Measurements from ENCODE around the gene OR2B6.
A peak's percentile ranks its signal among the peaks of the same experiment; 100 is the strongest.

OR2B6 gene

DNA sequence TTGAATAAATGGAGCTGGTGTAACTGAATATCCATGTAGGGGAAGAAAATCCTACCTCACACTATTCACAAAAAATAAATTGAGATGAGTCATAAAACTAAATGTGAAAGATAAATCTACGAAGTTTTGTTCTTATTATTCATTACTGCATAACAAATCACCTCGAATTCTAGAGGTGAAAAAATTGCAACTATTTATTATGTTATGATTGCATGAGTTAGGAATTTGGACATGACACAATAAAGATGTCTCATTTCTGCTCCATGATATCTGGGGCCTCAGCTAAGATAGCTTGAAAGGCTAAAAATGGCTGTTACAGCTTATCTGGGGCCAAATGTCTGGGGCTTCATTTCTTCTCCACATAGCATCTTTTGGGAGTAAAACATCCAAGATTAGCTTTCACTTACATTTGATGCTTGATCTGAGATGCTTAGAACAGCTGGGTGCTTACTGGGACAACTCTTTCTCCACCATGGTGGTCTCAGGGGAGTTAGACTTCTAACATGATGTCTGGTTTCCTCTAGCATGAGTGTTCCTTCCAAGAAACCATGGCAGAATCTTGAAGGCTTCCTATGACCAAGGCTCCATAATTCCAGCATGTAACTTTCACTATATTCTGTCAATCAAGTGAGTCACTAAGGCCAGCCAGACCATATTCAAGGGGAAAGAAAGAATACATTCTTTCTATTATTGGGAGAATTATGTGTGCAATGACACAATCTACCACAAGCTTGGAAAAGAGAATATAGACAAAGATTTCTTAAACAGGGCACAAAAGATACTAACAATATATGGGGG is 30.1 kb downstream of the OR2B6 start:
- H3K4me3 ChIP-seq (replicated peaks; ENCODE audit: low read depth, low read length), result no peak overlapping the region
- peak; percentile 6 for DNase-seq (ENCODE audit: low read depth)
- TF ChIP-seq, protein P1, sequence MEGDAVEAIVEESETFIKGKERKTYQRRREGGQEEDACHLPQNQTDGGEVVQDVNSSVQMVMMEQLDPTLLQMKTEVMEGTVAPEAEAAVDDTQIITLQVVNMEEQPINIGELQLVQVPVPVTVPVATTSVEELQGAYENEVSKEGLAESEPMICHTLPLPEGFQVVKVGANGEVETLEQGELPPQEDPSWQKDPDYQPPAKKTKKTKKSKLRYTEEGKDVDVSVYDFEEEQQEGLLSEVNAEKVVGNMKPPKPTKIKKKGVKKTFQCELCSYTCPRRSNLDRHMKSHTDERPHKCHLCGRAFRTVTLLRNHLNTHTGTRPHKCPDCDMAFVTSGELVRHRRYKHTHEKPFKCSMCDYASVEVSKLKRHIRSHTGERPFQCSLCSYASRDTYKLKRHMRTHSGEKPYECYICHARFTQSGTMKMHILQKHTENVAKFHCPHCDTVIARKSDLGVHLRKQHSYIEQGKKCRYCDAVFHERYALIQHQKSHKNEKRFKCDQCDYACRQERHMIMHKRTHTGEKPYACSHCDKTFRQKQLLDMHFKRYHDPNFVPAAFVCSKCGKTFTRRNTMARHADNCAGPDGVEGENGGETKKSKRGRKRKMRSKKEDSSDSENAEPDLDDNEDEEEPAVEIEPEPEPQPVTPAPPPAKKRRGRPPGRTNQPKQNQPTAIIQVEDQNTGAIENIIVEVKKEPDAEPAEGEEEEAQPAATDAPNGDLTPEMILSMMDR (IDR thresholded peaks at IDR 0.05; ENCODE audit: low read length, missing control alignments), result no peak

DNA sequence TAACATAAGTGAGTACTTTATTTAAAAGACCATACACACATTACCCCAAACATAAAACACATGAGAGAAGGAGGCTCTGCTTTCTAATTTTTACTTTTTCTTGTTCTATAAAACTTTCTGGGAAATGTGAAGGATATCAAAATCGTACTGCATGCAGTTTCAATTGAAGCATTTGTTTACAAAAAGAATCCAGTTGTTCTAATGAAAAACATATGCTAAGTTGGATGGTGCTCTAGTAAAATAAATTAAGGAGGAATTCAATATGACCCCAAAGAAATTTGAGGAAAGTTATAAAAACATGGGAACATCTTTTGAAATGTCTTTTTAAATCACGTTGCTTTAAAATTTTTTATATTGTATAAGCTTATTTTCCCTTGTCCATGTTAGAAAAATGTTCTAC is 37.6 kb downstream of the OR2B6 start:
- DNase-seq (ENCODE audit: low read depth), result no peak
- TF ChIP-seq, protein P1 (IDR thresholded peaks at IDR 0.05; ENCODE audit: low read length, missing control alignments), result no peak
- H3K4me3 ChIP-seq (replicated peaks; ENCODE audit: low read depth, low read length), result no peak overlapping the region

GRCh38 chr6:28000351-28001045 is 43.5 kb downstream of the OR2B6 start:
- no peak overlapping the region for H3K4me3 ChIP-seq (replicated peaks; ENCODE audit: low read depth, low read length)
- TF ChIP-seq, protein P1 (IDR thresholded peaks at IDR 0.05; ENCODE audit: low read length, missing control alignments), result no peak

GRCh38 chr6:28001351-28001750 is 44.3 kb downstream of the OR2B6 start:
- no peak for DNase-seq (ENCODE audit: low read depth)
- H3K4me3 ChIP-seq (replicated peaks; ENCODE audit: low read depth, low read length), result no peak overlapping the region
- TF ChIP-seq, protein P1 (IDR thresholded peaks at IDR 0.05; ENCODE audit: low read length, missing control alignments), result no peak

More at GRCh38 chr6:28000351-28001045, 43.5 kb downstream of the OR2B6 start:
- DNase-seq (ENCODE audit: low read depth), result no peak

- TF ChIP-seq, protein P1 (IDR thresholded peaks at IDR 0.05; ENCODE audit: low read length, missing control alignments), result no peak
- H3K4me3 ChIP-seq (replicated peaks; ENCODE audit: low read depth, low read length), result no peak overlapping the region
- DNase-seq (ENCODE audit: low read depth), result no peak
These were observed 44.7 kb downstream of the OR2B6 start for GRCh38 chr6:28001751-28002150.

DNA sequence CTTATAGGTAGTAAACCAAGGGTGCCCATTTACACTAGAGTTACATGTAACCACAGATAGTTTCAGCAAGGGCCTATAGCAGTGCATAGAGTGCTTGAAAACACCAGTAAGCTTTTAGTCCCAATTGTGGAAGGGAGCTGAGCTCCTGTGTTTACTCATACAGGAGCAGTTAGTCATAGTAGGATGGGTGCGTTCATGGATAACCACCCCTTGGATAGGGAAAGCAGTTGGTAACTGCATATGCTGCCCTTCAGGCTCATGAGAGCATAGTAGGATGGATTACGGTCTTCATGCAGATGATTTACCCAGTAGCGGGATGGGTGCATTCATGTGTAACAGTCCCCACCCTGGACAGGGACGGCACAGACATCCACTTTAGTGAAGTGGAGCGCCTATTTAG is 45.1 kb downstream of the OR2B6 start:
- H3K4me3 ChIP-seq (replicated peaks; ENCODE audit: low read depth, low read length), result no peak overlapping the region
- TF ChIP-seq, protein P1 (IDR thresholded peaks at IDR 0.05; ENCODE audit: low read length, missing control alignments), result no peak
- no peak for DNase-seq (ENCODE audit: low read depth)

Data from fibroblast of pulmonary artery (primary cell).